Spleen (tissue), 7 donors: ENCODE measurements around the gene TEP1.

Experiments used
- CTCF ChIP-seq, 11 experiments: fragments of 200-600 bp in 7 of 11; fragments of 450-650 bp in 4 of 11; sonication (generic) in 4 of 11; IDR thresholded peaks in 8 of 11; conservative IDR thresholded peaks in 3 of 11; 1 replicate in 7 of 11; 2 replicates in 4 of 11; pipeline versions ENCODE4 v1.4.0 to v1.8.0; 2016 to 2021; ENCODE audit warnings: antibody characterized with exemption in 11 of 11, inconsistent platforms in 4 of 11, mild to moderate bottlenecking in 1 of 11
- POLR2A ChIP-seq, 3 donors: fragments of 450-650 bp; IDR thresholded peaks; one replicate each; pipeline ENCODE4 v1.5.1; 2017; ENCODE audit warnings: antibody characterized with exemption in 3 of 3, mild to moderate bottlenecking in 1 of 3
- POLR2AphosphoS5 ChIP-seq, 3 donors: sonication (generic); formaldehyde crosslinking; IDR thresholded peaks; one replicate each; pipeline ENCODE4 v1.5.1; 2017; ENCODE audit warnings: antibody characterized with exemption in 3 of 3
- donor health status: DM: no; HTN: no; CAD: no; lungs with moderate emphysema.
- donor health status: DM: no; HTN: no; CAD: no.
- donor health status: DM: no; HTN: no; CAD: no.

DNA sequence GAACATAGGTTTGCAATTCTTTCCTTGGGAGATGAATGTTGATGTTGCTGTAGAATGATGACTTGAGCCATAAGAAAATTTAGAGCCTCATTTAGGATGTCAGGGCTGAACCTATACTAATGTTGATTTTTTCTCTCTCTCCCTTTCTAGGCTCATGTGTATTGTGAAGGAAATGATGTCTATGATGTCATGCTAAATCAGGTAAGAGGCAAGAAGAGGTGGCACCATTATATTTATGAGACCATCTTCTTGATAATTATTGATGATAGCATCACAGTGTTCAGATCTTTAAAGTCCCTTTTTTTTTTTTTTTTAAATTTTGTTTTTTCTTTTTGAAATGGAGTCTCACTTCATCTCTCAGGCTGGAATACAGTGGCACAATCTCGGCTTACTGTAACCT, 66.6 kb downstream of the TEP1 start:
- TF ChIP-seq POLR2A (IDR thresholded peaks at IDR 0.05) = no peak
- TF ChIP-seq CTCF (IDR thresholded peaks at IDR 0.05 in 8 of 11, conservative IDR thresholded peaks at IDR 0.05 in 3 of 11) = no peak
- no peak for TF ChIP-seq POLR2AphosphoS5 (IDR thresholded peaks at IDR 0.05)
